ENCODE results near the gene KIT. TPM values are rescaled to one million over a fixed set of nuclear protein-coding genes. Genes with fewer than 3 reads are reported as not detected.

KIT gene
- total and polyA plus RNA-seq, 2 of the 13 experiments (the other 11 are each of a cell fraction or from before 2014, with no cell fraction given) = not detected

DNA sequence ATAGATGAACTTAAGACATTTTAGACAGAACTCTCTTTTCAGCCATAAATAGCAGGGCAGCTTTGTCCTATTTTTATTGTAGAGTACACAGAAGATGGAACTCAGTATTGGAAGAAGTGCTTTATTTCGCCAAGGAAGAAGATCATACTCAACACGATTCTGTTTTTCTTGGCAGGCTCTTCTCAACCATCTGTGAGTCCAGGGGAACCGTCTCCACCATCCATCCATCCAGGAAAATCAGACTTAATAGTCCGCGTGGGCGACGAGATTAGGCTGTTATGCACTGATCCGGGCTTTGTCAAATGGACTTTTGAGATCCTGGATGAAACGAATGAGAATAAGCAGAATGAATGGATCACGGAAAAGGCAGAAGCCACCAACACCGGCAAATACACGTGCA is 37.6 kb downstream of the KIT start:
- BruUV-seq (replicated peaks) = no TSS peak
- Histone ChIP-seq H3K9me3 (ENCODE audit: low read length) (no peaks in the 10 kb centered on the region), H3K4me3 (replicated peaks in 1 of 3; ENCODE audit: insufficient read depth in 1 of 3, low read depth in 2 of 3, low read length in 3 of 3) (no peak overlapping the region), H3K27ac (ENCODE audit: extremely low read length, insufficient read depth, low read length) (no peak overlapping the region), H3K4me1 (ENCODE audit: insufficient read depth, low read length) (no peaks in the 10 kb centered on the region), H3K4me2 (ENCODE audit: low read depth, low read length) (no peak overlapping the region), H3K27me3 (ENCODE audit: control insufficient read depth in 1 of 2, insufficient read depth in 2 of 2, low read length in 2 of 2) (no peaks in the 10 kb centered on the region; a peak in 2 of 5 replicates), H3K36me3 (replicated peaks in 1 of 2; ENCODE audit: control insufficient read depth in 1 of 2, insufficient read depth in 2 of 2, low read length in 2 of 2) (no peaks in the 10 kb centered on the region), H4K20me1 (ENCODE audit: insufficient read depth, low read length) (no peaks in the 10 kb centered on the region), H3K9ac (ENCODE audit: insufficient read depth, low read depth, low read length) (no peak overlapping the region), H3K79me2 (ENCODE audit: insufficient read depth, low read length) (no peaks in the 10 kb centered on the region), H2AFZ (ENCODE audit: low read length) (no peak overlapping the region)
- DNase-seq (ENCODE audit: low spot score) = no peak
- CTCF ChIA-PET (ENCODE audit: low intra/inter-chr PET ratio, low total read pairs) = no interaction called here
- intact Hi-C loops (cut with micrococcal nuclease; ENCODE audit: unreplicated experiment) (no loop called here), in situ Hi-C loops (cut with HindIII; ENCODE audit: extremely low pct_ligation_motif_present, low pct_unique_long_range_greater_than_20kb) (loop anchor here (25.0 kb wide), 1 partner anchor 617 kb away; no protein-coding TSS in a partner anchor)
- no peak for ATAC-seq
- 8% methylated on average over 12 of the region's 12 CpGs for WGBS (ENCODE audit: low lambda C conversion rate)
- TF ChIP-seq FUBP1 (CRISPR knock-in tag; IDR thresholded peaks at IDR 0.05; ENCODE audit: borderline replicate concordance) (no peak), FOSL1 (CRISPR knock-in tag; IDR thresholded peaks at IDR 0.05; ENCODE audit: borderline replicate concordance) (no peak), XBP1 (CRISPR knock-in tag; IDR thresholded peaks at IDR 0.05) (no peak), JUND (CRISPR knock-in tag; IDR thresholded peaks at IDR 0.05) (no peak), FOXK2 (IDR thresholded peaks at IDR 0.05) (no peak), ZNF563 (CRISPR knock-in tag; IDR thresholded peaks at IDR 0.05) (no peak), NFKBIZ (CRISPR knock-in tag; IDR thresholded peaks at IDR 0.05) (no peak), ZNF235 (CRISPR knock-in tag; IDR thresholded peaks at IDR 0.05; ENCODE audit: borderline replicate concordance) (no peak), ZFP41 (CRISPR knock-in tag; IDR thresholded peaks at IDR 0.05; ENCODE audit: borderline replicate concordance) (no peak), ZNF605 (CRISPR knock-in tag; IDR thresholded peaks at IDR 0.05) (no peak), MAFF (IDR thresholded peaks at IDR 0.05; ENCODE audit: low read depth, low read length) (no peak), ARNTL (CRISPR knock-in tag; IDR thresholded peaks at IDR 0.05) (no peak), ZNF703 (CRISPR knock-in tag; IDR thresholded peaks at IDR 0.05; ENCODE audit: borderline replicate concordance) (no peak), PAWR (CRISPR knock-in tag; IDR thresholded peaks at IDR 0.05; ENCODE audit: borderline replicate concordance) (no peak)
- TF ChIP-seq, protein P1, sequence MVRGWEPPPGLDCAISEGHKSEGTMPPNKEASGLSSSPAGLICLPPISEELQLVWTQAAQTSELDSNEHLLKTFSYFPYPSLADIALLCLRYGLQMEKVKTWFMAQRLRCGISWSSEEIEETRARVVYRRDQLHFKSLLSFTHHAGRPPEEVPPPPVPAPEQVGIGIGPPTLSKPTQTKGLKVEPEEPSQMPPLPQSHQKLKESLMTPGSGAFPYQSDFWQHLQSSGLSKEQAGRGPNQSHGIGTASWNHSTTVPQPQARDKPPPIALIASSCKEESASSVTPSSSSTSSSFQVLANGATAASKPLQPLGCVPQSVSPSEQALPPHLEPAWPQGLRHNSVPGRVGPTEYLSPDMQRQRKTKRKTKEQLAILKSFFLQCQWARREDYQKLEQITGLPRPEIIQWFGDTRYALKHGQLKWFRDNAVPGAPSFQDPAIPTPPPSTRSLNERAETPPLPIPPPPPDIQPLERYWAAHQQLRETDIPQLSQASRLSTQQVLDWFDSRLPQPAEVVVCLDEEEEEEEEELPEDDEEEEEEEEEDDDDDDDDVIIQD (CRISPR knock-in tag; IDR thresholded peaks at IDR 0.05; ENCODE audit: low read depth) = no peak
- TF ChIP-seq, protein P2, sequence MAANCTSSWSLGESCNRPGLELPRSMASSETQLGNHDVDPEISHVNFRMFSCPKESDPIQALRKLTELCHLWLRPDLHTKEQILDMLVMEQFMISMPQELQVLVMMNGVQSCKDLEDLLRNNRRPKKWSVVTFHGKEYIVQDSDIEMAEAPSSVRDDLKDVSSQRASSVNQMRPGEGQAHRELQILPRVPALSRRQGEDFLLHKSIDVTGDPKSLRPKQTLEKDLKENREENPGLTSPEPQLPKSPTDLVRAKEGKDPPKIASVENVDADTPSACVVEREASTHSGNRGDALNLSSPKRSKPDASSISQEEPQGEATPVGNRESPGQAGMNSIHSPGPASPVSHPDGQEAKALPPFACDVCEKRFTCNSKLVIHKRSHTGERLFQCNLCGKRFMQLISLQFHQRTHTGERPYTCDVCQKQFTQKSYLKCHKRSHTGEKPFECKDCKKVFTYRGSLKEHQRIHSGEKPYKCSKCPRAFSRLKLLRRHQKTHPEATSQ (CRISPR knock-in tag; IDR thresholded peaks at IDR 0.05; ENCODE audit: borderline replicate concordance) = no peak
- TF ChIP-seq, protein P3, sequence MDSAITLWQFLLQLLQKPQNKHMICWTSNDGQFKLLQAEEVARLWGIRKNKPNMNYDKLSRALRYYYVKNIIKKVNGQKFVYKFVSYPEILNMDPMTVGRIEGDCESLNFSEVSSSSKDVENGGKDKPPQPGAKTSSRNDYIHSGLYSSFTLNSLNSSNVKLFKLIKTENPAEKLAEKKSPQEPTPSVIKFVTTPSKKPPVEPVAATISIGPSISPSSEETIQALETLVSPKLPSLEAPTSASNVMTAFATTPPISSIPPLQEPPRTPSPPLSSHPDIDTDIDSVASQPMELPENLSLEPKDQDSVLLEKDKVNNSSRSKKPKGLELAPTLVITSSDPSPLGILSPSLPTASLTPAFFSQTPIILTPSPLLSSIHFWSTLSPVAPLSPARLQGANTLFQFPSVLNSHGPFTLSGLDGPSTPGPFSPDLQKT (CRISPR knock-in tag; IDR thresholded peaks at IDR 0.05; ENCODE audit: borderline replicate concordance) = no peak
- TF ChIP-seq, protein P4, sequence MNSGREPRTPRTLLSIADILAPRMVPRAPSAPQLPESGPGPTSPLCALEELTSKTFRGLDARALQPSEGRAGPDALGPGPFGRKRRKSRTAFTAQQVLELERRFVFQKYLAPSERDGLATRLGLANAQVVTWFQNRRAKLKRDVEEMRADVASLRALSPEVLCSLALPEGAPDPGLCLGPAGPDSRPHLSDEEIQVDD (CRISPR knock-in tag; IDR thresholded peaks at IDR 0.05; ENCODE audit: borderline replicate concordance) = no peak
- no peak for FAIRE-seq
- POLR2A ChIA-PET = no interaction called here

All from HepG2 (cell line).